SK-N-MC (cell line): ENCODE results near the gene LYSMD3.
A peak's percentile ranks its signal among the peaks of the same experiment; 100 is the strongest.
"Not testable (repeated sequence)": the region's sequence is repeated elsewhere in the genome, so short reads cannot be mapped to it uniquely, and the experiment has no call there.

ENCODE experiments used
- DNase-seq: peaks from one replicate; pipeline ENCODE4 v3.0.0-alpha.2; 2011; ENCODE audit warnings: low read depth, low spot score
- H3K27ac ChIP-seq: fragments of 200-600 bp; sonication (generic); 2 replicates; pipeline ENCODE4 v1.5.1; 2016; ENCODE audit warnings: mixed run types
- H3K36me3 ChIP-seq: fragments of 200-600 bp; sonication (generic); 2 replicates; pipeline ENCODE4 v1.6.1; 2017; ENCODE audit warnings: antibody characterized with exemption, low read length, mixed read lengths; ENCODE audit not compliant: insufficient read depth
- H3K4me3 ChIP-seq: fragments of 200-600 bp; sonication (generic); 2 replicates; pipeline ENCODE4 v1.5.1; 2016
- H3K9ac ChIP-seq: fragments of 200-600 bp; sonication (generic); 2 replicates; pipeline ENCODE4 v1.8.0; 2017; ENCODE audit warnings: mixed run types, mixed read lengths; ENCODE audit not compliant: insufficient read length
- H3K9me3 ChIP-seq: fragments of 200-600 bp; sonication (generic); 2 replicates; pipeline ENCODE4 v1.6.1; 2017; ENCODE audit warnings: low read depth, mild to moderate bottlenecking, antibody characterized with exemption, low read length, moderate library complexity, mixed read lengths
- EZH2 ChIP-seq: fragments of 200-600 bp; sonication (generic); IDR thresholded peaks from one replicate; pipeline ENCODE4 v1.6.1; 2017; ENCODE audit warnings: antibody characterized with exemption
- FOXP2 ChIP-seq: optimal IDR thresholded peaks from 2 replicates; pipeline ENCODE3; 2011; ENCODE audit warnings: mild to moderate bottlenecking, moderate library complexity; ENCODE audit not compliant: insufficient read depth; ENCODE audit errors: extremely low read length, control extremely low read depth
- POLR2AphosphoS5 ChIP-seq: IDR thresholded peaks from 2 replicates; pipeline ENCODE4 v1.6.1; 2012; ENCODE audit warnings: mild to moderate bottlenecking, low read depth, low read length, borderline replicate concordance

The LYSMD3 gene

GRCh38 chr5:90529194-90529938, at the start of gene LYSMD3:
LYSMD3 (minus strand) TSS chr5:90529584; CDS start chr5:90525289, 4,295 bp downstream.
- TF ChIP-seq EZH2 (no peak), POLR2AphosphoS5 (peak; percentile 89), FOXP2 (peak; percentile 14)
- H3K36me3 ChIP-seq, result peaks cover 10% of the 10 kb centered on the region
- H3K9me3 ChIP-seq, result no peaks in the 10 kb centered on the region
- peak within 1 kb of the TSS; percentile 86 for H3K9ac ChIP-seq
- peak; percentile 65 for DNase-seq
- peak within 1 kb of the TSS; percentile 69 for H3K27ac ChIP-seq
- peak within 1 kb of the TSS; percentile 100 for H3K4me3 ChIP-seq

GRCh38 chr5:90576566-90576965, 47.2 kb upstream of the LYSMD3 start:
- not testable (repeated sequence) for DNase-seq, H3K36me3 ChIP-seq, H3K4me3 ChIP-seq, H3K27ac ChIP-seq, H3K9me3 ChIP-seq, H3K9ac ChIP-seq

DNA sequence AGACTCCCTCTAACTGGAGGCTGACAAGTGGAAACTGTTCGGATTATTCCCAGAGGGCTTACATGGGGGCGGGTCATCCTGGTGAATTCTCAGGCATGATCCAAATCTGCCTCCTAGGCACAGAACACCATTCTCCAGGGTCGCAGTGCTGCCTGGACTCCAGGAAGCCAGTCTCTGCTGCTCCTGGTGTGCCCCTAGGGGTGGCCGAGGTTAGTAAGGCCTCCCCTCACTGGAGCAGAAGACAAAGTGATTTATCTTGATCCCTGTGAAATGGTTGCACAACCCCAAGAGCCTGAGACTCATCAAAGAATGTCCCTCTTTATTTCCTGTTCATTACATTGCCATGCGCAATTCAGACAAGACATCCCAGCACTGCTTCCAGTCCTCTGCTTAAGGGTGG, 46.3 kb upstream of the LYSMD3 start:
- H3K36me3 ChIP-seq, result no peaks in the 10 kb centered on the region
- no peak for DNase-seq
- TF ChIP-seq FOXP2 (no peak), EZH2 (no peak), POLR2AphosphoS5 (no peak)

GRCh38 chr5:90571147-90571773, 41.9 kb upstream of the LYSMD3 start:
- Histone ChIP-seq H3K9me3 (no peaks in the 10 kb centered on the region; the same call in 1 of the 2 replicates), H3K4me3 (no peak overlapping the region), H3K36me3 (no peaks in the 10 kb centered on the region), H3K27ac (no peak overlapping the region), H3K9ac (no peak overlapping the region)
- no peak for DNase-seq
- TF ChIP-seq FOXP2 (no peak), EZH2 (no peak), POLR2AphosphoS5 (no peak)

More for the DNA sequence above, 46.3 kb upstream of the LYSMD3 start:
- Histone ChIP-seq H3K27ac (no peak overlapping the region), H3K4me3 (no peak overlapping the region), H3K9me3 (no peaks in the 10 kb centered on the region), H3K9ac (no peak overlapping the region)

DNA sequence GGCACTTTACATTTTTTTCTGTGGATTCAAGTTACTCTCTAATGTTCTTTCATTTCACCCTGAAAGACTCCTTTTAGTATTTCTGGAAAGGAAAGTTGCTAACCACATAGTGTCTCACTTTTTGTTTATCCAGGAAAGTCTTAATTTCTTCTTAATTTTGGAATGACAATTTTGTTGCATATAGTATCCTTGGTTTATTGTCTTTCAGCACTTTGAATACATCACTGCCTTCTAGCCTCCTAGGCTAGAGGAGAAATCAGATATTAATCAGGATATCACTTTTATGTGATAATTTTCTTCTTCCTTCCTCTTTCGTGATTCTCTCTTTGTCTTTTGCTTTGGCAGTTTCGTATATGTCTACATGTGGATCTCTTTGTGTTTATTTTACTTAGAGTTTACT, 40.6 kb upstream of the LYSMD3 start:
- Histone ChIP-seq H3K27ac (no peak overlapping the region), H3K36me3 (no peaks in the 10 kb centered on the region), H3K4me3 (no peak overlapping the region), H3K9ac (no peak overlapping the region), H3K9me3 (no peaks in the 10 kb centered on the region; the same call in 1 of the 2 replicates)
- TF ChIP-seq POLR2AphosphoS5, result no peak
- no peak for TF ChIP-seq EZH2
- no peak for TF ChIP-seq FOXP2
- DNase-seq, result no peak

- Histone ChIP-seq H3K36me3 (no peaks in the 10 kb centered on the region), H3K27ac (no peak overlapping the region), H3K4me3 (no peak overlapping the region), H3K9me3 (no peaks in the 10 kb centered on the region; the same call in 1 of the 2 replicates), H3K9ac (no peak overlapping the region)
- TF ChIP-seq POLR2AphosphoS5 (no peak), FOXP2 (no peak), EZH2 (no peak)
- DNase-seq, result no peak
These were observed 39.7 kb upstream of the LYSMD3 start for GRCh38 chr5:90569084-90569483.

GRCh38 chr5:90565491-90565890, 36.1 kb upstream of the LYSMD3 start:
- H3K36me3 ChIP-seq, result no peaks in the 10 kb centered on the region
- H3K9me3 ChIP-seq, result no peaks in the 10 kb centered on the region; the same call in 1 of the 2 replicates
- no peak overlapping the region for H3K4me3 ChIP-seq
- no peak for DNase-seq
- H3K27ac ChIP-seq, result no peak overlapping the region
- TF ChIP-seq EZH2 (no peak), POLR2AphosphoS5 (no peak), FOXP2 (no peak)
- H3K9ac ChIP-seq, result no peak overlapping the region

- H3K9ac ChIP-seq, result no peak overlapping the region
- DNase-seq, result no peak
- H3K9me3 ChIP-seq, result no peaks in the 10 kb centered on the region
- no peak overlapping the region for H3K4me3 ChIP-seq
- no peak overlapping the region for H3K27ac ChIP-seq
- no peaks in the 10 kb centered on the region for H3K36me3 ChIP-seq
- TF ChIP-seq EZH2, result no peak
- TF ChIP-seq POLR2AphosphoS5, result no peak
- TF ChIP-seq FOXP2, result no peak
These were observed 33.7 kb upstream of the LYSMD3 start for GRCh38 chr5:90563108-90563507.
